Caco-2 (cell line): Measurements from ENCODE around the gene JAGN1. TPM values are rescaled to one million over a fixed set of nuclear protein-coding genes. Genes with fewer than 3 reads are reported as not detected.
A peak's percentile ranks its signal among the peaks of the same experiment; 100 is the strongest.

Experiments used
- BruUV-seq: library from RNA; stranded (reverse); fragments of 400-500 nt; replicated peaks from 2 replicates; lab custom pipeline; 2021; lab: Mats Ljungman, UMichigan
- CTCF ChIA-PET: fragments of 300-600 bp; sonication (Branson Sonifier 250); formaldehyde crosslinking; loops from one replicate; lab custom pipeline; 2022; ENCODE audit warnings: antibody characterized with exemption; lab: Charles Lee
- POLR2A ChIA-PET: fragments of 300-600 bp; sonication (Branson Sonifier 250); formaldehyde crosslinking; loops from one replicate; lab custom pipeline; 2022; ENCODE audit warnings: antibody characterized with exemption; lab: Charles Lee
- DNase-seq, 2 experiments: peaks; one replicate each; pipeline versions ENCODE4 v3.0.0 to v3.0.0-alpha.2; 2020 to 2022
- H3K27me3 ChIP-seq: replicated peaks from 2 replicates; pipeline ENCODE4 v1.6.0; 2011; ENCODE audit warnings: low read length; ENCODE audit not compliant: control insufficient read depth, insufficient read depth
- H3K36me3 ChIP-seq: 2 replicates; pipeline ENCODE4 v1.5.1; 2011; ENCODE audit warnings: low read length; ENCODE audit not compliant: control insufficient read depth, insufficient read depth
- H3K4me1 ChIP-seq: fragments of 250-450 bp; sonication (Bioruptor Pico); 2 replicates; pipeline ENCODE4 v1.5.1; 2020; ENCODE audit warnings: mild to moderate bottlenecking
- H3K4me3 ChIP-seq: 2 replicates; pipeline ENCODE4 v1.5.1; 2011; ENCODE audit warnings: low read depth, mild to moderate bottlenecking, control low read depth, low read length
- H3K9me3 ChIP-seq: fragments of 250-450 bp; sonication (Bioruptor Pico); 2 replicates; pipeline ENCODE4 v1.5.1; 2020; ENCODE audit warnings: mild to moderate bottlenecking, moderate library complexity
- H3K27ac Mint-ChIP-seq: one replicate; pipeline ENCODE4 v1.8.0; 2022; ENCODE audit warnings: mixed read lengths; ENCODE audit not compliant: unreplicated experiment
- H3K27me3 Mint-ChIP-seq: one replicate; pipeline ENCODE4 v1.8.0; 2022; ENCODE audit warnings: mixed read lengths; ENCODE audit not compliant: insufficient read depth, unreplicated experiment
- H3K36me3 Mint-ChIP-seq: one replicate; pipeline ENCODE4 v1.8.0; 2022; ENCODE audit warnings: mild to moderate bottlenecking, mixed read lengths; ENCODE audit not compliant: insufficient read depth, unreplicated experiment
- H3K4me1 Mint-ChIP-seq: one replicate; pipeline ENCODE4 v1.8.0; 2022; ENCODE audit warnings: low read depth, mixed read lengths; ENCODE audit not compliant: unreplicated experiment
- H3K4me3 Mint-ChIP-seq: one replicate; pipeline ENCODE4 v1.8.0; 2022; ENCODE audit warnings: mild to moderate bottlenecking, moderate library complexity, mixed read lengths; ENCODE audit not compliant: unreplicated experiment
- H3K9me3 Mint-ChIP-seq: one replicate; pipeline ENCODE4 v1.8.0; 2022; ENCODE audit warnings: mixed read lengths; ENCODE audit not compliant: unreplicated experiment
- CTCF ChIP-seq, 2 experiments: fragments of 200-600 bp in 1 of 2; IDR thresholded peaks; 1 replicate in 1 of 2; 2 replicates in 1 of 2; pipeline versions ENCODE4 v1.5.1 to v1.8.0; 2011 to 2022; ENCODE audit warnings: antibody characterized with exemption in 1 of 2, control low read depth in 1 of 2, inconsistent platforms in 1 of 2, low read depth in 1 of 2, low read length in 1 of 2, mild to moderate bottlenecking in 1 of 2, moderate library complexity in 1 of 2; ENCODE audit not compliant: insufficient read depth in 1 of 2, severe bottlenecking in 1 of 2, unreplicated experiment in 1 of 2
- intact Hi-C: fragments of 100-400 bp; cut with micrococcal nuclease; formaldehyde crosslinking; loops from one replicate; pipeline ENCODE4 v1.10.0; 2022; ENCODE audit not compliant: unreplicated experiment
- total RNA-seq: library from RNA; stranded (reverse); gene quantifications from 2 replicates; pipeline ENCODE4 v1.2.3, GENCODE V29; 2022

Gene JAGN1
- total RNA-seq, 1 experiment from 2014 or later: 34.2 TPM

GRCh38 chr3:9918261-9919038 is 28.0 kb downstream of the JAGN1 start:
- Mint-ChIP-seq H3K27me3 (no peaks in the 10 kb centered on the region), H3K36me3 (peaks cover 13% of the 10 kb centered on the region), H3K27ac (peak overlapping the region; percentile 76), H3K9me3 (no peaks in the 10 kb centered on the region), H3K4me1 (no peaks in the 10 kb centered on the region), H3K4me3 (no peak overlapping the region)
- Histone ChIP-seq H3K4me3 (no peak overlapping the region), H3K4me1 (peaks cover 21% of the 10 kb centered on the region), H3K27me3 (no peaks in the 10 kb centered on the region), H3K36me3 (peaks cover 2% of the 10 kb centered on the region; the same call in 1 of the 2 replicates), H3K9me3 (no peaks in the 10 kb centered on the region)
- intact Hi-C loops: loop anchor here (5.0 kb wide), 1 partner anchor 76 kb away; the partner anchor contains the start of gene RPUSD3
- ChIA-PET CTCF (interaction anchor here (0.8 to 5.0 kb wide), 2 partner anchors 14 to 28 kb away, joined by 4 to 63 read pairs; partner anchors contain the start of gene CRELD1), POLR2A (interaction anchor here (0.6 kb wide), 1 partner anchor 15 kb away, joined by 3 read pairs; no protein-coding TSS in a partner anchor)
- DNase-seq: no peak
- BruUV-seq: no TSS peak
- no peak for TF ChIP-seq CTCF (IDR thresholded peaks at IDR 0.05; ENCODE audit: insufficient read depth in 1 of 2, low read depth in 1 of 2, low read length in 1 of 2, severe bottlenecking in 1 of 2, unreplicated experiment in 1 of 2)

GRCh38 chr3:9928158-9928557 is 37.7 kb downstream of the JAGN1 start:
- peaks cover 10% of the 10 kb centered on the region for H3K36me3 Mint-ChIP-seq
- intact Hi-C loops: no loop called here
- CTCF ChIA-PET: no interaction called here
- Histone ChIP-seq H3K4me3 (no peak overlapping the region), H3K9me3 (no peaks in the 10 kb centered on the region), H3K36me3 (no peaks in the 10 kb centered on the region), H3K4me1 (no peaks in the 10 kb centered on the region), H3K27me3 (no peaks in the 10 kb centered on the region)
- no peaks in the 10 kb centered on the region for H3K4me1 Mint-ChIP-seq
- no peaks in the 10 kb centered on the region for H3K9me3 Mint-ChIP-seq
- BruUV-seq: no TSS peak
- TF ChIP-seq CTCF (IDR thresholded peaks at IDR 0.05; ENCODE audit: insufficient read depth in 1 of 2, low read depth in 1 of 2, low read length in 1 of 2, severe bottlenecking in 1 of 2, unreplicated experiment in 1 of 2): no peak
- DNase-seq: no peak
- POLR2A ChIA-PET: no interaction called here
- no peaks in the 10 kb centered on the region for H3K27me3 Mint-ChIP-seq
- no peak overlapping the region for H3K4me3 Mint-ChIP-seq
- no peak overlapping the region for H3K27ac Mint-ChIP-seq

GRCh38 chr3:9930804-9931418 is 40.5 kb downstream of the JAGN1 start:
- Histone ChIP-seq H3K9me3 (no peaks in the 10 kb centered on the region), H3K27me3 (no peaks in the 10 kb centered on the region), H3K4me1 (peaks cover 6% of the 10 kb centered on the region; the same call in 1 of the 2 replicates), H3K36me3 (no peaks in the 10 kb centered on the region), H3K4me3 (no peak overlapping the region)
- no TSS peak for BruUV-seq
- Mint-ChIP-seq H3K4me3 (no peak overlapping the region), H3K27me3 (no peaks in the 10 kb centered on the region), H3K27ac (no peak overlapping the region), H3K9me3 (no peaks in the 10 kb centered on the region), H3K4me1 (peaks cover 8% of the 10 kb centered on the region), H3K36me3 (peaks cover 22% of the 10 kb centered on the region)
- peak in 1 of 2 experiments; percentile 17 for TF ChIP-seq CTCF (IDR thresholded peaks at IDR 0.05; ENCODE audit: insufficient read depth in 1 of 2, low read depth in 1 of 2, low read length in 1 of 2, severe bottlenecking in 1 of 2, unreplicated experiment in 1 of 2)
- POLR2A ChIA-PET: interaction anchor here (0.8 to 1.0 kb wide), 2 partner anchors 14 to 15 kb away, joined by 3 to 4 read pairs; partner anchors contain the start of gene IL17RC
- DNase-seq: no peak
- intact Hi-C loops: loop anchor here (1.0 to 5.0 kb wide), 3 partner anchors 16 to 104 kb away; partner anchors contain the start of gene RPUSD3
- CTCF ChIA-PET: interaction anchor here (0.6 to 4.4 kb wide), 8 partner anchors 12 to 369 kb away, joined by 3 to 63 read pairs (median 6); partner anchors contain the start of genes IL17RC and IL17RE
